Esophagus squamous epithelium (tissue), 5 donors: Measurements from ENCODE around the gene KL. TPM values are rescaled to one million over a fixed set of nuclear protein-coding genes. Genes with fewer than 3 reads are reported as not detected.

Source experiments
- DNase-seq: peaks from one replicate; lab custom pipeline; 2025; lab: John Stamatoyannopoulos, UW
- H3K27ac ChIP-seq, 4 donors: fragments of 200-600 bp; sonication (generic); one replicate each; pipeline ENCODE4 v1.5.1; 2016 to 2019; ENCODE audit warnings: mild to moderate bottlenecking in 1 of 4
- H3K27me3 ChIP-seq, 4 donors: fragments of 200-600 bp; sonication (generic); 1 replicate in 3 of 4; 2 replicates in 1 of 4; pipeline versions ENCODE4 v1.5.1 to v1.6.0; 2017 to 2021; ENCODE audit warnings: antibody characterized with exemption in 1 of 4
- H3K36me3 ChIP-seq, 3 donors: fragments of 200-600 bp; sonication (generic); one replicate each; pipeline ENCODE4 v1.5.1; 2016 to 2019
- H3K4me1 ChIP-seq, 3 donors: fragments of 200-600 bp; sonication (generic); one replicate each; pipeline ENCODE4 v1.5.1; 2017 to 2019
- H3K4me3 ChIP-seq, 4 donors: fragments of 200-600 bp; sonication (generic); 1 replicate in 3 of 4; 2 replicates in 1 of 4; pipeline ENCODE4 v1.5.1; 2016 to 2019; ENCODE audit warnings: mild to moderate bottlenecking in 2 of 4, moderate library complexity in 1 of 4
- H3K9me3 ChIP-seq, 3 donors: fragments of 200-600 bp; sonication (generic); one replicate each; pipeline ENCODE4 v1.5.1; 2016 to 2019
- POLR2A ChIP-seq, 4 donors: fragments of 450-650 bp; IDR thresholded peaks; one replicate each; pipeline ENCODE4 v1.6.1; 2017; ENCODE audit warnings: antibody characterized with exemption in 4 of 4, mild to moderate bottlenecking in 4 of 4, moderate library complexity in 3 of 4
- WGBS, 2 donors: methylation state at CpG; one replicate each; pipeline ENCODE4 v1.1.5; 2018; 5-methylcytosine and 5-hydroxymethylcytosine counted together
- intact Hi-C: fragments of 100-400 bp; cut with DNase I; formaldehyde crosslinking; loops from one replicate; pipeline ENCODE4 v1.15.0; 2022
- total RNA-seq, 4 donors: library from RNA; depleted of rRNA; stranded (reverse); fragments of >200 nt; gene quantifications; one replicate each; pipeline ENCODE4 v1.1.0, GENCODE V29; 2016
- TF ChIP-seq, protein P1 (sequence below), 6 experiments: fragments of 450-650 bp in 4 of 6; fragments of 200-600 bp in 2 of 6; sonication (generic) in 2 of 6; IDR thresholded peaks; one replicate each; pipeline ENCODE4 v1.5.1; 2016 to 2019; ENCODE audit warnings: antibody characterized with exemption in 6 of 6, mild to moderate bottlenecking in 4 of 6, moderate library complexity in 4 of 6
- donor health status: DM: yes; HTN: yes; CAD: no.

The KL gene
- total RNA-seq, 4 donors from 2014 or later = 0.11 to 1.1 (median 0.82) TPM

DNA sequence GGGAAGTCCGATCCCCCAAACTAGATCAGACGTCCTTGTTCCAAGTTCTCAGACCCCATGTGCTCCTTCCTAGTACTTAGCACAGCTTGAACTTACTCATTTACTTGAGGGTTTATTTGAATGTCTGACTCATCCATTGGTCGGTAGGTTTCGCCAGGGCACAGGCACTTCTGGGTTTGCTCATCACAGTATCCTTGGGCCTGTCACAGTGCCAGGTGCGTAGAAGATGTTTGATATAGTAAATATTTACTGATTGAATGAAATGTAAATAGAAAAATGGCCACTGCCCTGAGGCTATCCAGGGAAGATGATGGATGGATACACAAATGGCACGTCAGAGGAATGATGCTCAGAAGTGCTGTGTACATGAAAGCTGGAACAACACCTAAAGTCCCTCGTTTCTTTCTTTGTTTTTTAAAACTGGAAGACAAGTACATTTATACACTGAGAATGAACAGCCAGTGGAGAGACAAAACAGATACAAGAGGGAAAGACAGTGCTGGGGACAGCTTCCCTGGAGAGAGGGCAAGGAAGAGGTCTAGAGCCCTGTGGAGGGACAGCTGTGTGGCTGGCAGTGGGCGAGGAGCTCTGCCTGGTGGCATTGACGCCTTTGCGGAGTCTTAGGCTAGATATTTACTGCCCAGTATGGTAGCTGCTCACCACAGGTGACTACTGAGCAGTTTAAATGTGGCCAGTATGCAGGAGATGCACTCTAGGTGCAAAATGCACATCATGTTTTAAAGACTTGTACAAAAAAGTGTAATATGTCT is 31.2 kb upstream of the KL start:
- TF ChIP-seq POLR2A (IDR thresholded peaks at IDR 0.05) = no peak
- TF ChIP-seq, protein P1, sequence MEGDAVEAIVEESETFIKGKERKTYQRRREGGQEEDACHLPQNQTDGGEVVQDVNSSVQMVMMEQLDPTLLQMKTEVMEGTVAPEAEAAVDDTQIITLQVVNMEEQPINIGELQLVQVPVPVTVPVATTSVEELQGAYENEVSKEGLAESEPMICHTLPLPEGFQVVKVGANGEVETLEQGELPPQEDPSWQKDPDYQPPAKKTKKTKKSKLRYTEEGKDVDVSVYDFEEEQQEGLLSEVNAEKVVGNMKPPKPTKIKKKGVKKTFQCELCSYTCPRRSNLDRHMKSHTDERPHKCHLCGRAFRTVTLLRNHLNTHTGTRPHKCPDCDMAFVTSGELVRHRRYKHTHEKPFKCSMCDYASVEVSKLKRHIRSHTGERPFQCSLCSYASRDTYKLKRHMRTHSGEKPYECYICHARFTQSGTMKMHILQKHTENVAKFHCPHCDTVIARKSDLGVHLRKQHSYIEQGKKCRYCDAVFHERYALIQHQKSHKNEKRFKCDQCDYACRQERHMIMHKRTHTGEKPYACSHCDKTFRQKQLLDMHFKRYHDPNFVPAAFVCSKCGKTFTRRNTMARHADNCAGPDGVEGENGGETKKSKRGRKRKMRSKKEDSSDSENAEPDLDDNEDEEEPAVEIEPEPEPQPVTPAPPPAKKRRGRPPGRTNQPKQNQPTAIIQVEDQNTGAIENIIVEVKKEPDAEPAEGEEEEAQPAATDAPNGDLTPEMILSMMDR (IDR thresholded peaks at IDR 0.05) = no peak
- Histone ChIP-seq H3K4me1 (peaks cover 0 to 6% (median 0%) of the 10 kb centered on the region in 3 donors), H3K4me3 (no peak overlapping the region), H3K27ac (no peak overlapping the region), H3K36me3 (no peaks in the 10 kb centered on the region), H3K9me3 (no peaks in the 10 kb centered on the region), H3K27me3 (no peaks in the 10 kb centered on the region)
- no peak for DNase-seq
- intact Hi-C loops = no loop called here
- 61 to 66% methylated on average over 9 to 10 of the region's 10 CpGs for WGBS, 2 donors

DNA sequence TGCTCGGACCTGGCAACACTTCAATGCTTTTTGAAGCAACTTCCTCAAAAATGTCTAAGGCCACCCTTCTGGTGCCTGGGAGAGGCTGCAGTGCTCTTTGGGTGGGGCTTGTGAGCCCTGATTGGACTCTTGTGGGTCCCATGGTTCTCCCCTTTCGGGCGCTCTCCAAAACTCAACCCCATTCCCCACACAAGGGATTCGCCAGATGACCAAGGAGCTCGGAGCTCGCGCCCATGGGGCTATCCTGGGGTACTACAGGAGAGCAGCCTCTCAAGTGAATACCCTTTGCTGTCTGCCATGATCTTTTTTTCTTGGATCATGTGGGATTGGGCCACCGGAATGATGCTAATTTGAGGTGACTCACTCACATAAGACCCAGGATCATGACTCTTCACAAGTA is 29.7 kb upstream of the KL start:
- peaks cover 0 to 6% (median 0%) of the 10 kb centered on the region in 3 donors for H3K4me1 ChIP-seq
- H3K4me3 ChIP-seq = no peak overlapping the region
- H3K27me3 ChIP-seq = no peaks in the 10 kb centered on the region
- TF ChIP-seq POLR2A (IDR thresholded peaks at IDR 0.05) = no peak
- TF ChIP-seq, protein P1 (IDR thresholded peaks at IDR 0.05) = no peak
- no peaks in the 10 kb centered on the region for H3K36me3 ChIP-seq
- WGBS, 2 donors = 84 to 86% methylated on average over 2 to 8 of the region's 8 CpGs
- DNase-seq = no peak
- H3K27ac ChIP-seq = no peak overlapping the region
- intact Hi-C loops = no loop called here
- no peaks in the 10 kb centered on the region for H3K9me3 ChIP-seq

DNA sequence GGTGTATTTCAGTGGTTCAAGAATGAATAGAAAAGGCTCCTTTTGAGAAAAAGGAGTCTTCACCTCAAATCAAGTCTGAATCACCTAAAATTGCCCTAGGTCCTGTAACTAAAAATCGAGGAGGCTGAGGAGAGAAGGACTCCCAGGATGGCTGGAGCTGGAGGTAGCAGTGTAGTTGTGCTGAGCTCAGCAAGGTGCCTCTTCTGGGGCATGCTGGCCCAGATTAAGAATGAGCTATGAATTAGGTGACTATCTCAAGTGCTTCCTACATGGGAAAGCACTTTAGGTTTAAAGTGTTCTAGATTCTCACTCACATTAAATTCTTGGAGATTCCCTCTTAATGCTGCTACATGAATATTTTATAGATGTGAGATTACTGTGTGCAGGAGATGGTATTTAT is 28.8 kb upstream of the KL start:
- Histone ChIP-seq H3K9me3 (no peaks in the 10 kb centered on the region), H3K27me3 (no peaks in the 10 kb centered on the region), H3K27ac (no peak overlapping the region), H3K4me1 (peaks cover 0 to 6% (median 0%) of the 10 kb centered on the region in 3 donors), H3K36me3 (no peaks in the 10 kb centered on the region), H3K4me3 (no peak overlapping the region)
- WGBS, 2 donors = 86 to 100% methylated on average over 1 of the region's 1 CpG
- DNase-seq = no peak
- TF ChIP-seq, protein P1 (IDR thresholded peaks at IDR 0.05) = no peak
- no peak for TF ChIP-seq POLR2A (IDR thresholded peaks at IDR 0.05)
- intact Hi-C loops = no loop called here

DNA sequence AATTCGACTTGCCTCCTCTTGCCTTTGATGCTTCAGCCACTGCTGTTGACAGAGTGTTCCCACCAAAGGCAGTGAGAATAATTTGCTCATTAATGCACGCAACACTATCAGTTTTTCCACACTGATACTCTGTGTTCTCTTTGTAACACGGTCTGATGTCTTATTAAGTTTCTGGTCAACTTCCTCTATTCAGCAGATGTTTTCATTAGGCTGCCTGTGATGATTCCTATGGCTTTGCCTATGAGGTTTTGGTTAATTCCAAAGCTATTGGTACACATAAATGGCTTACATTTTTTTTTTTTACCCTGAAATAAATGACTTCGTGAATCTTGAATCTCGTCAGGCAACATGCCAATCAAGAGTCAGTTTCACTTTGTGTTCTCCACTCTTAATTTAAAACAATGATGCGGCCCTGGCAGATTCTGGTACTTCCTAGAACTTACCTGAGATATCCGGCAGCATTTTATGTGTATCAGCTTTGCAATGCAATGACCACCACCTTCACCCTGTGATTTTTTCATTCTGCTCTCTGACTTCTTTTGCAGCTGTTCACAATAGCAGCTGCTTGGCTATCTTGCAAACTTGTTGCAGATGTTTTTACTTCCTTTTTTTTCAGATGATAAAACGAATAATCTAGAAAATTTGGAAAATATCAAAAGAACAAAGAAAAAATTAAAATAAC is 27.5 kb upstream of the KL start:
- intact Hi-C loops = no loop called here
- 34 to 45% methylated on average over 8 of the region's 8 CpGs for WGBS, 2 donors
- Histone ChIP-seq H3K36me3 (no peaks in the 10 kb centered on the region), H3K27ac (no peak overlapping the region), H3K4me3 (peak overlapping the region in 1 of 4 donors; percentile 29), H3K27me3 (no peaks in the 10 kb centered on the region), H3K4me1 (peaks cover 0 to 6% (median 0%) of the 10 kb centered on the region in 3 donors), H3K9me3 (no peaks in the 10 kb centered on the region)
- TF ChIP-seq, protein P1 (IDR thresholded peaks at IDR 0.05) = no peak
- TF ChIP-seq POLR2A (IDR thresholded peaks at IDR 0.05) = no peak
- DNase-seq = no peak

DNA sequence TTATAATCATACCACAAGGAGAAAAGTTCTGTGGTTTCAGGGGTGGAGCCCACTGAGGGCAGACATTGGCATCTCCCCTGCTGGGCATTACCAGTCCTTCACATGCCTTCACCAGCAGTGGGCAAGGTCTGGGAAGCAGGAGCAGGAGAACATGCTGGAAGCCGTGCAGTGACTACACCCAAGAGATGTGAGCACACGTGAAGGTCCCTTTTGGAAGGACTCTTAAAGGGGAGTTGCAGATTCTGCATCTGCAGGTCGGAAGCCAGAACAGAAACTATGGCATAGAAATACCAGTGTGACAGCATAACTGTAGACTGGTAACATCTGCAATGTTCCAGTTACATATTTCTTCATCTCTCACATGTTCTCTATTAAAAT is 26.9 kb upstream of the KL start:
- intact Hi-C loops = no loop called here
- H3K9me3 ChIP-seq = no peaks in the 10 kb centered on the region
- 59 to 63% methylated on average over 3 of the region's 3 CpGs for WGBS, 2 donors
- H3K27me3 ChIP-seq = no peaks in the 10 kb centered on the region
- H3K36me3 ChIP-seq = no peaks in the 10 kb centered on the region
- TF ChIP-seq, protein P1 (IDR thresholded peaks at IDR 0.05) = no peak
- TF ChIP-seq POLR2A (IDR thresholded peaks at IDR 0.05) = no peak
- peaks cover 0 to 6% (median 0%) of the 10 kb centered on the region in 3 donors for H3K4me1 ChIP-seq
- DNase-seq = no peak
- no peak overlapping the region for H3K4me3 ChIP-seq
- H3K27ac ChIP-seq = no peak overlapping the region
